ENCODE measurements around the gene AOC3. TPM values are rescaled to one million over a fixed set of nuclear protein-coding genes. Genes with fewer than 3 reads are reported as not detected.

AOC3 gene
- total RNA-seq, 1 donor from 2014 or later: 1.9 TPM

- Mint-ChIP-seq H3K4me3 (peak overlapping the region; percentile 90), H3K27ac (peak overlapping the region; percentile 93), H3K4me1 (ENCODE audit: low read depth) (peaks cover 19% of the 10 kb centered on the region), H3K9me3 (no peaks in the 10 kb centered on the region), H3K27me3 (ENCODE audit: insufficient read depth) (peaks cover 7% of the 10 kb centered on the region), H3K36me3 (ENCODE audit: low read depth) (peaks cover 12% of the 10 kb centered on the region)
- DNase-seq (ENCODE audit: low spot score): no peak
- intact Hi-C loops (cut with micrococcal nuclease): loop anchor here (2.0 to 5.0 kb wide), 3 partner anchors 150 to 292 kb away; partner anchors contain the start of genes BRCA1, PSMC3IP, PTGES3L and RUNDC1
Measured at GRCh38 chr17:42832213-42832933, 18.6 kb upstream of the AOC3 start.

GRCh38 chr17:42832934-42833766, 17.8 kb upstream of the AOC3 start, which contains the start of gene PSME3:
Gene PSME3 (plus strand): TSS chr17:42833397. CDS start chr17:42833632, 235 bp downstream.
- peak within 1 kb of the TSS; percentile 90 for H3K4me3 Mint-ChIP-seq
- intact Hi-C loops (cut with micrococcal nuclease): loop anchor here (1.0 to 5.0 kb wide), 5 partner anchors 9 to 337 kb away; partner anchors contain the start of genes BECN1, BRCA1, PSMC3IP and PTGES3L
- peaks cover 18% of the 10 kb centered on the region for H3K36me3 Mint-ChIP-seq (ENCODE audit: low read depth)

GRCh38 chr17:42833767-42834422, 17.1 kb upstream of the AOC3 start:
- Mint-ChIP-seq H3K36me3 (ENCODE audit: low read depth) (peaks cover 23% of the 10 kb centered on the region), H3K4me3 (peak overlapping the region; percentile 90), H3K27ac (peak overlapping the region; percentile 93), H3K4me1 (ENCODE audit: low read depth) (peaks cover 23% of the 10 kb centered on the region), H3K27me3 (ENCODE audit: insufficient read depth) (peaks cover under 1% of the 10 kb centered on the region), H3K9me3 (no peaks in the 10 kb centered on the region)
- intact Hi-C loops (cut with micrococcal nuclease): loop anchor here (1.0 to 5.0 kb wide), 5 partner anchors 10 to 336 kb away; partner anchors contain the start of genes BECN1, BRCA1, PSMC3IP and PTGES3L
- no peak for DNase-seq (ENCODE audit: low spot score)

More at GRCh38 chr17:42832934-42833766, 17.8 kb upstream of the AOC3 start, which contains the start of gene PSME3:
- DNase-seq (ENCODE audit: low spot score): peak; percentile 88
- H3K9me3 Mint-ChIP-seq: no peaks in the 10 kb centered on the region
- H3K27me3 Mint-ChIP-seq (ENCODE audit: insufficient read depth): peaks cover 4% of the 10 kb centered on the region
- peaks cover 23% of the 10 kb centered on the region for H3K4me1 Mint-ChIP-seq (ENCODE audit: low read depth)
- peak within 1 kb of the TSS; percentile 93 for H3K27ac Mint-ChIP-seq

GRCh38 chr17:42835732-42836131, 15.3 kb upstream of the AOC3 start:
- no peak for DNase-seq (ENCODE audit: low spot score)
- no peaks in the 10 kb centered on the region for H3K27me3 Mint-ChIP-seq (ENCODE audit: insufficient read depth)
- peaks cover 33% of the 10 kb centered on the region for H3K36me3 Mint-ChIP-seq (ENCODE audit: low read depth)

GRCh38 chr17:42841975-42842685, 8.9 kb upstream of the AOC3 start:
- Mint-ChIP-seq H3K36me3 (ENCODE audit: low read depth) (peaks cover 54% of the 10 kb centered on the region), H3K9me3 (no peaks in the 10 kb centered on the region)
- intact Hi-C loops (cut with micrococcal nuclease): no loop called here

More at GRCh38 chr17:42835732-42836131, 15.3 kb upstream of the AOC3 start:
- H3K4me1 Mint-ChIP-seq (ENCODE audit: low read depth): peaks cover 23% of the 10 kb centered on the region
- intact Hi-C loops (cut with micrococcal nuclease): no loop called here
- no peaks in the 10 kb centered on the region for H3K9me3 Mint-ChIP-seq
- H3K27ac Mint-ChIP-seq: no peak overlapping the region
- no peak overlapping the region for H3K4me3 Mint-ChIP-seq

GRCh38 chr17:42843358-42843934, 7.6 kb upstream of the AOC3 start:
- intact Hi-C loops (cut with micrococcal nuclease): loop anchor here (1.0 kb wide), 1 partner anchor 86 kb away; no protein-coding TSS in a partner anchor
- no peaks in the 10 kb centered on the region for H3K9me3 Mint-ChIP-seq
- no peak overlapping the region for H3K27ac Mint-ChIP-seq
- H3K36me3 Mint-ChIP-seq (ENCODE audit: low read depth): peaks cover 46% of the 10 kb centered on the region
- H3K4me1 Mint-ChIP-seq (ENCODE audit: low read depth): peaks cover 21% of the 10 kb centered on the region
- no peak for DNase-seq (ENCODE audit: low spot score)
- H3K4me3 Mint-ChIP-seq: no peak overlapping the region
- no peaks in the 10 kb centered on the region for H3K27me3 Mint-ChIP-seq (ENCODE audit: insufficient read depth)

More at GRCh38 chr17:42841975-42842685, 8.9 kb upstream of the AOC3 start:
- Mint-ChIP-seq H3K4me1 (ENCODE audit: low read depth) (peaks cover 22% of the 10 kb centered on the region), H3K27ac (no peak overlapping the region), H3K4me3 (no peak overlapping the region), H3K27me3 (ENCODE audit: insufficient read depth) (no peaks in the 10 kb centered on the region)
- DNase-seq (ENCODE audit: low spot score): no peak

GRCh38 chr17:42844271-42844670, 6.7 kb upstream of the AOC3 start, which contains the start of gene AOC2:
Gene AOC2 (plus strand): TSS chr17:42844580. CDS start chr17:42844627, 47 bp downstream.
- no peak within 1 kb of the TSS for H3K27ac Mint-ChIP-seq
- peaks cover 39% of the 10 kb centered on the region for H3K36me3 Mint-ChIP-seq (ENCODE audit: low read depth)
- intact Hi-C loops (cut with micrococcal nuclease): no loop called here
- no peak within 1 kb of the TSS for H3K4me3 Mint-ChIP-seq
- peaks cover 21% of the 10 kb centered on the region for H3K4me1 Mint-ChIP-seq (ENCODE audit: low read depth)
- H3K27me3 Mint-ChIP-seq (ENCODE audit: insufficient read depth): no peaks in the 10 kb centered on the region
- H3K9me3 Mint-ChIP-seq: no peaks in the 10 kb centered on the region
- no peak for DNase-seq (ENCODE audit: low spot score)

- no peaks in the 10 kb centered on the region for H3K27me3 Mint-ChIP-seq (ENCODE audit: insufficient read depth)
- no peaks in the 10 kb centered on the region for H3K9me3 Mint-ChIP-seq
- no peak overlapping the region for H3K4me3 Mint-ChIP-seq
- intact Hi-C loops (cut with micrococcal nuclease): no loop called here
- H3K36me3 Mint-ChIP-seq (ENCODE audit: low read depth): peaks cover 34% of the 10 kb centered on the region
- no peak overlapping the region for H3K27ac Mint-ChIP-seq
- peaks cover 21% of the 10 kb centered on the region for H3K4me1 Mint-ChIP-seq (ENCODE audit: low read depth)
- no peak for DNase-seq (ENCODE audit: low spot score)
Measured at GRCh38 chr17:42844761-42845555, 6.0 kb upstream of the AOC3 start.

GRCh38 chr17:42845556-42845917, 5.5 kb upstream of the AOC3 start:
- H3K36me3 Mint-ChIP-seq (ENCODE audit: low read depth): peaks cover 34% of the 10 kb centered on the region
- no peak overlapping the region for H3K27ac Mint-ChIP-seq
- H3K9me3 Mint-ChIP-seq: no peaks in the 10 kb centered on the region
- H3K27me3 Mint-ChIP-seq (ENCODE audit: insufficient read depth): no peaks in the 10 kb centered on the region
- peaks cover 21% of the 10 kb centered on the region for H3K4me1 Mint-ChIP-seq (ENCODE audit: low read depth)
- intact Hi-C loops (cut with micrococcal nuclease): no loop called here
- no peak for DNase-seq (ENCODE audit: low spot score)
- no peak overlapping the region for H3K4me3 Mint-ChIP-seq

GRCh38 chr17:42845918-42846593, 4.9 kb upstream of the AOC3 start:
- Mint-ChIP-seq H3K27me3 (ENCODE audit: insufficient read depth) (no peaks in the 10 kb centered on the region), H3K9me3 (no peaks in the 10 kb centered on the region), H3K27ac (peak overlapping the region; percentile 8), H3K36me3 (ENCODE audit: low read depth) (peaks cover 32% of the 10 kb centered on the region), H3K4me1 (ENCODE audit: low read depth) (peaks cover 21% of the 10 kb centered on the region), H3K4me3 (no peak overlapping the region)
- intact Hi-C loops (cut with micrococcal nuclease): no loop called here
- no peak for DNase-seq (ENCODE audit: low spot score)
